Measurements from ENCODE around the gene AIFM3.

DNA sequence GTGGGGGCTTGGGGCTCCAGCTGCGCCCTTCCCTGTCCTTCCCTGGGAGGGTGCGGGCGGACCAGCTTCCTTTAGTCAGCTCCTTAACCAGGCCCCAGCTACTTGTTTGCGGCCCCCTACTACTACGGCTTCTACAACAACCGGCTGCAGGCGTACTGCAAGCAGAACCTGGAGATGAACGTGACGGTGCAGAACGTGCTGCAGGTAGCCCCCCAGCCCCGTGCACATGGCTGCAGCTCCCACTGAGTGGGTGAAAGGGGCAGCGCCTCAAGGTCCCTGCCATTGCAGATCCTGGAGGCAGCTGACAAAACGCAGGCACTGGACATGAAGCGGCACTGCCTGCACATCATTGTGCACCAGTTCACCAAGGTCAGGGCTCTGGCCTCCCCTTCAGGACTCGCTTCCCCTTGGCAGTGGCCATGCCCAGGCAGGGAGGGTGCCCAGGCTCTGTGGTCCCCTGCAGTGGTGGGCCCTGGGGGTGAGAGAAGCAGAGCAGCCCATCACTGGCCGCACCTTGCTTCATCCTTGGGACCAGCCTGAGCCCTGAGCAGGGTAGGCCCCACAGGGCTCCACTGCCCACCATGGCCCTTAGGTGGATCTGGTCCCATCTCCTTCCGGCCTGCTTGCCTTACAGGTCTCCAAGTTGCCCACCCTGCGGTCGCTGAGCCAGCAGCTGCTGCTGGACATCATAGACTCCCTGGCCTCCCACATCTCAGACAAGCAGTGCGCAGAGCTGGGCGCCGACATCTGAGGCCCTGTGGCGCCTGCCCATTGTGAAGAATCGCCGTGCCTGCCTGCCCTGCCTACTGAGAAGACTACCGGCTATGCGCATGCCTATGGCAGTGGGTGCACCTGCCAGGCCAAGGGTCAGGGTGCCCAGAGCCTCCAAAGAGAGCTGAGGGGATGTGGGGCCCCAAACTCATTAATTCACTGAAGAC is 29.8 kb downstream of the AIFM3 start:
- TF ChIP-seq, protein P1, sequence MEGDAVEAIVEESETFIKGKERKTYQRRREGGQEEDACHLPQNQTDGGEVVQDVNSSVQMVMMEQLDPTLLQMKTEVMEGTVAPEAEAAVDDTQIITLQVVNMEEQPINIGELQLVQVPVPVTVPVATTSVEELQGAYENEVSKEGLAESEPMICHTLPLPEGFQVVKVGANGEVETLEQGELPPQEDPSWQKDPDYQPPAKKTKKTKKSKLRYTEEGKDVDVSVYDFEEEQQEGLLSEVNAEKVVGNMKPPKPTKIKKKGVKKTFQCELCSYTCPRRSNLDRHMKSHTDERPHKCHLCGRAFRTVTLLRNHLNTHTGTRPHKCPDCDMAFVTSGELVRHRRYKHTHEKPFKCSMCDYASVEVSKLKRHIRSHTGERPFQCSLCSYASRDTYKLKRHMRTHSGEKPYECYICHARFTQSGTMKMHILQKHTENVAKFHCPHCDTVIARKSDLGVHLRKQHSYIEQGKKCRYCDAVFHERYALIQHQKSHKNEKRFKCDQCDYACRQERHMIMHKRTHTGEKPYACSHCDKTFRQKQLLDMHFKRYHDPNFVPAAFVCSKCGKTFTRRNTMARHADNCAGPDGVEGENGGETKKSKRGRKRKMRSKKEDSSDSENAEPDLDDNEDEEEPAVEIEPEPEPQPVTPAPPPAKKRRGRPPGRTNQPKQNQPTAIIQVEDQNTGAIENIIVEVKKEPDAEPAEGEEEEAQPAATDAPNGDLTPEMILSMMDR (IDR thresholded peaks at IDR 0.05) = no peak
- no peak for TF ChIP-seq EZH2 (IDR thresholded peaks at IDR 0.05; ENCODE audit: borderline replicate concordance, insufficient read depth, low read depth, low read length, poor library complexity, severe bottlenecking)
